Endothelial cell of umbilical vein (primary cell): Measurements from ENCODE around the gene USP12.

Experiments used
- POLR2A ChIP-seq: IDR thresholded peaks from 2 replicates; pipeline ENCODE4 v1.6.1; 2012; ENCODE audit warnings: low read depth, mild to moderate bottlenecking, control low read depth, low read length
- POLR2AphosphoS5 ChIP-seq: IDR thresholded peaks from 2 replicates; pipeline ENCODE4 v1.6.1; 2012; ENCODE audit warnings: low read depth, mild to moderate bottlenecking, control low read depth, low read length, moderate library complexity; ENCODE audit not compliant: insufficient read depth
- TF ChIP-seq, protein P1 (sequence below), 2 donors: IDR thresholded peaks; 1 replicate in 1 of 2; 2 replicates in 1 of 2; pipeline ENCODE4 v1.5.1; 2011; ENCODE audit warnings: low read length in 2 of 2, mild to moderate bottlenecking in 2 of 2, moderate library complexity in 2 of 2, control low read depth in 1 of 2, inconsistent platforms in 1 of 2, low read depth in 1 of 2; ENCODE audit not compliant: insufficient read depth in 1 of 2; ENCODE audit errors: extremely low read depth in 1 of 2
- TF ChIP-seq, protein P2 (sequence below): IDR thresholded peaks from 2 replicates; pipeline ENCODE4 v1.6.1; 2011; ENCODE audit not compliant: insufficient read depth, insufficient read length

DNA sequence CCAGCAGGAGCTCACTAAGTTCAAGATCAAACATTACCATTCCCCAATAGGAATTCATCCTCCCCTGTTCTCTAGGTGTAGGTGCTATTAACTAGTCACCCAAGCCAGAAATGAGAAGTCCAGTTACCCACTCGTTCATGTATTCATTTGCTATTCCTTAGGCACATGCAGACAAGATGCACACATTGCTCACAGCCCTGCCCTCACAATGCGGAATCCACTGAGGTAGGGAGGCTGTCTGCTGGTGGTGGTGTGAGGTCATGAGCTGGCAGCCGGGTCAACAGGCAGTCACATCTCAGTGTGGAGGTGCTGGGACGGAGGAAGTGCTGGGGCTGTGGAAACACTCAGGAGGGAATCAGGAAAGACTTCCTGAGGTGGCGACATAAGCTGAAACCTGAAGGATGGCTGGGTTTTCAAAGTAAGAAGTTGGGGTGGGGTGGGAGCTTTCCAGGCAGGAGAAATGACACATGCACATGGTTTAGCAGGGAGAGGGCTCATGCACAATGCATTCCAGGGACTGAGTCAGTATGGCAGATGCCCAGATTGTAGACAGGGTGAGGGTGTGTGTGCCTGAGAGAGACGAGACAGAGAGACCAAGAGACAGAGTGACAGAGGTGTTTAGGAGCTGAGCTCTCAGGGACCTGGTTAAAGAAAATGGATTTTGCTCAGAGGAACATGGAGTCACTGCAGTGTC is 117.6 kb downstream of the USP12 start:
- TF ChIP-seq POLR2AphosphoS5 = no peak
- TF ChIP-seq POLR2A = no peak
- TF ChIP-seq, protein P1, sequence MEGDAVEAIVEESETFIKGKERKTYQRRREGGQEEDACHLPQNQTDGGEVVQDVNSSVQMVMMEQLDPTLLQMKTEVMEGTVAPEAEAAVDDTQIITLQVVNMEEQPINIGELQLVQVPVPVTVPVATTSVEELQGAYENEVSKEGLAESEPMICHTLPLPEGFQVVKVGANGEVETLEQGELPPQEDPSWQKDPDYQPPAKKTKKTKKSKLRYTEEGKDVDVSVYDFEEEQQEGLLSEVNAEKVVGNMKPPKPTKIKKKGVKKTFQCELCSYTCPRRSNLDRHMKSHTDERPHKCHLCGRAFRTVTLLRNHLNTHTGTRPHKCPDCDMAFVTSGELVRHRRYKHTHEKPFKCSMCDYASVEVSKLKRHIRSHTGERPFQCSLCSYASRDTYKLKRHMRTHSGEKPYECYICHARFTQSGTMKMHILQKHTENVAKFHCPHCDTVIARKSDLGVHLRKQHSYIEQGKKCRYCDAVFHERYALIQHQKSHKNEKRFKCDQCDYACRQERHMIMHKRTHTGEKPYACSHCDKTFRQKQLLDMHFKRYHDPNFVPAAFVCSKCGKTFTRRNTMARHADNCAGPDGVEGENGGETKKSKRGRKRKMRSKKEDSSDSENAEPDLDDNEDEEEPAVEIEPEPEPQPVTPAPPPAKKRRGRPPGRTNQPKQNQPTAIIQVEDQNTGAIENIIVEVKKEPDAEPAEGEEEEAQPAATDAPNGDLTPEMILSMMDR (IDR thresholded peaks at IDR 0.05; ENCODE audit: extremely low read depth in 1 of 2, insufficient read depth in 1 of 2, low read depth in 1 of 2, low read length in 2 of 2) = no peak
- TF ChIP-seq, protein P2, sequence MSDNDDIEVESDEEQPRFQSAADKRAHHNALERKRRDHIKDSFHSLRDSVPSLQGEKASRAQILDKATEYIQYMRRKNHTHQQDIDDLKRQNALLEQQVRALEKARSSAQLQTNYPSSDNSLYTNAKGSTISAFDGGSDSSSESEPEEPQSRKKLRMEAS = no peak
